ENCODE measurements around the gene ALDH7A1.

DNA sequence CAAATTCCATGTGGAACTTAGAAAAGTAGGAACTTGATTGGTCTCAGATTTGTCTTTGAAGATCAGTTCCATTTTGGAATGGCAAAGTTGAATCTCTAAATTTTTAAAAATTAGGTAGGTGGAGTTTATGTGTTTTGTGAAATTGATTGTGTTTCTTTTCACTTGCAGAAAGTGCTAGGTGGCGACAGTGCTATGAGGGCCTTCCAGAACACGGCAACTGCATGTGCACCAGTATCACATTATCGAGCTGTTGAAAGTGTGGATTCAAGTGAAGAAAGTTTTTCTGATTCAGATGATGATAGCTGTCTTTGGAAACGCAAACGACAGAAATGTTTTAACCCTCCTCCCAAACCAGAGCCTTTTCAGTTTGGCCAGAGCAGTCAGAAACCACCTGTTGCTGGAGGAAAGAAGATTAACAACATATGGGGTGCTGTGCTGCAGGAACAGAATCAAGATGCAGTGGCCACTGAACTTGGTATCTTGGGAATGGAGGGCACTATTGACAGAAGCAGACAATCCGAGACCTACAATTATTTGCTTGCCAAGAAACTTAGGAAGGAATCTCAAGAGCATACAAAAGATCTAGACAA lies 8.5 kb upstream of the ALDH7A1 start:
- TF ChIP-seq POLR2AphosphoS5 (IDR thresholded peaks at IDR 0.05; ENCODE audit: insufficient read depth in 1 of 2, low read depth in 1 of 2) = no peak
- TF ChIP-seq, protein P1, sequence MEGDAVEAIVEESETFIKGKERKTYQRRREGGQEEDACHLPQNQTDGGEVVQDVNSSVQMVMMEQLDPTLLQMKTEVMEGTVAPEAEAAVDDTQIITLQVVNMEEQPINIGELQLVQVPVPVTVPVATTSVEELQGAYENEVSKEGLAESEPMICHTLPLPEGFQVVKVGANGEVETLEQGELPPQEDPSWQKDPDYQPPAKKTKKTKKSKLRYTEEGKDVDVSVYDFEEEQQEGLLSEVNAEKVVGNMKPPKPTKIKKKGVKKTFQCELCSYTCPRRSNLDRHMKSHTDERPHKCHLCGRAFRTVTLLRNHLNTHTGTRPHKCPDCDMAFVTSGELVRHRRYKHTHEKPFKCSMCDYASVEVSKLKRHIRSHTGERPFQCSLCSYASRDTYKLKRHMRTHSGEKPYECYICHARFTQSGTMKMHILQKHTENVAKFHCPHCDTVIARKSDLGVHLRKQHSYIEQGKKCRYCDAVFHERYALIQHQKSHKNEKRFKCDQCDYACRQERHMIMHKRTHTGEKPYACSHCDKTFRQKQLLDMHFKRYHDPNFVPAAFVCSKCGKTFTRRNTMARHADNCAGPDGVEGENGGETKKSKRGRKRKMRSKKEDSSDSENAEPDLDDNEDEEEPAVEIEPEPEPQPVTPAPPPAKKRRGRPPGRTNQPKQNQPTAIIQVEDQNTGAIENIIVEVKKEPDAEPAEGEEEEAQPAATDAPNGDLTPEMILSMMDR (IDR thresholded peaks at IDR 0.05) = no peak

All from vagina (tissue), 2 donors.